Prostate gland (tissue), 2 donors: ENCODE data around the gene ACAT1.

Experiments used
- POLR2A ChIP-seq: fragments of 450-650 bp; IDR thresholded peaks from one replicate; pipeline ENCODE4 v1.6.1; 2016; ENCODE audit warnings: antibody characterized with exemption, mild to moderate bottlenecking
- POLR2AphosphoS5 ChIP-seq: sonication (generic); formaldehyde crosslinking; IDR thresholded peaks from one replicate; pipeline ENCODE4 v1.6.1; 2017; ENCODE audit warnings: antibody characterized with exemption
- TF ChIP-seq, protein P1 (sequence below), 4 experiments: fragments of 200-600 bp in 2 of 4; fragments of 450-650 bp in 2 of 4; sonication (generic) in 2 of 4; IDR thresholded peaks; 1 replicate in 3 of 4; 2 replicates in 1 of 4; pipeline ENCODE4 v1.5.1; 2016 to 2019; ENCODE audit warnings: antibody characterized with exemption in 4 of 4, mild to moderate bottlenecking in 2 of 4, moderate library complexity in 2 of 4

- TF ChIP-seq, protein P1, sequence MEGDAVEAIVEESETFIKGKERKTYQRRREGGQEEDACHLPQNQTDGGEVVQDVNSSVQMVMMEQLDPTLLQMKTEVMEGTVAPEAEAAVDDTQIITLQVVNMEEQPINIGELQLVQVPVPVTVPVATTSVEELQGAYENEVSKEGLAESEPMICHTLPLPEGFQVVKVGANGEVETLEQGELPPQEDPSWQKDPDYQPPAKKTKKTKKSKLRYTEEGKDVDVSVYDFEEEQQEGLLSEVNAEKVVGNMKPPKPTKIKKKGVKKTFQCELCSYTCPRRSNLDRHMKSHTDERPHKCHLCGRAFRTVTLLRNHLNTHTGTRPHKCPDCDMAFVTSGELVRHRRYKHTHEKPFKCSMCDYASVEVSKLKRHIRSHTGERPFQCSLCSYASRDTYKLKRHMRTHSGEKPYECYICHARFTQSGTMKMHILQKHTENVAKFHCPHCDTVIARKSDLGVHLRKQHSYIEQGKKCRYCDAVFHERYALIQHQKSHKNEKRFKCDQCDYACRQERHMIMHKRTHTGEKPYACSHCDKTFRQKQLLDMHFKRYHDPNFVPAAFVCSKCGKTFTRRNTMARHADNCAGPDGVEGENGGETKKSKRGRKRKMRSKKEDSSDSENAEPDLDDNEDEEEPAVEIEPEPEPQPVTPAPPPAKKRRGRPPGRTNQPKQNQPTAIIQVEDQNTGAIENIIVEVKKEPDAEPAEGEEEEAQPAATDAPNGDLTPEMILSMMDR (IDR thresholded peaks at IDR 0.05): no peak
- no peak for TF ChIP-seq POLR2A
- TF ChIP-seq POLR2AphosphoS5: no peak
Observed at GRCh38 chr11:108177570-108177969, 56.2 kb downstream of the ACAT1 start.
